GM19438 (cell line): Measurements from ENCODE around the gene SEMA3A.

ENCODE experiments used
- ATAC-seq: cut with Tn5 transposase; IDR thresholded peaks from one replicate; pipeline ENCODE4 v1.9.1; 2021; ENCODE audit warnings: low read depth; ENCODE audit not compliant: unreplicated experiment

SEMA3A gene

DNA sequence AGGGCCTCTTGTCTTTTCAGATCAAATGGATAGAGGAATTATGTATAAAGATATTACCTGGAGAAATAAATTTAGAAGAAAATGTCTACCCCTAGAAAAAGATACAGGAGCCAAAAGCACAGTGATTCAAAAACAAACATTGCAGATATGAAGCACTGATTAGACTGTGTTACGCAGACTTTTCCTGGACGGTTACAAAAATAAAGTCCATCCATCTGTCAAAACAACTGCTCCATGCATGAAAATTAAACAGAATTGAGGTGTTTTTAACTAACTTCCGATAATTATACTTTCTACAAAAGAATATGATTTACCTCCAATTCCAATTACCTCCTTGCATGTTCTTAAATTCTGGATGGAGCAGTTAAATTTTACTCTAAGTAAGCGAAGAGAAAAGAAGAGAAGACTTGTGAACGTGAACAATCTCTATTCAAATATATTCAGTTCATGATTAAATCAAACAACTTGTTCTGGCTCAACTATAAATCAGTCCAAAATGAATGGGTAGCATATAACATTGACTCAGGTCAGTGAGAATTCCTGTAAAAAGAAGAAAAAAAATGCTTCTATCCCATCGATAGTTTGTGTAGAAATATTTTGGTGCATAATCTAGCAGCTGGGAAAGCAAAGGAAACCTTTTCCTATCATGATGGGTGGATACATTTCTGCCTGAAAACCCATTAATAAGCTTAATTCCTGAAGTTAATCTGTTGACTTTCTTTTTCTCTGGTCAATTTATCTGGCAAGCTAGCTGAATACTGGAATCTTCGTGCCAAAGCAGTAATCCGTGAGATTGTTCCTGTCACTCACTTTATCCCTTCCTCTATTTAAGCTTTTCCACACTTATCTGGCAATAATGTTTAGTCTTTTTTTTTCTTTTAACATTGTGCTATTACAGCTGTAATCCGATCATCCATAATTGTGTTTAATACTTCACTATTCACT, 80.4 kb downstream of the SEMA3A start:
- ATAC-seq = no peak

GRCh38 chr7:84113286-84113685, 81.3 kb downstream of the SEMA3A start:
- ATAC-seq = no peak

GRCh38 chr7:84112771-84113170, 81.8 kb downstream of the SEMA3A start:
- no peak for ATAC-seq

DNA sequence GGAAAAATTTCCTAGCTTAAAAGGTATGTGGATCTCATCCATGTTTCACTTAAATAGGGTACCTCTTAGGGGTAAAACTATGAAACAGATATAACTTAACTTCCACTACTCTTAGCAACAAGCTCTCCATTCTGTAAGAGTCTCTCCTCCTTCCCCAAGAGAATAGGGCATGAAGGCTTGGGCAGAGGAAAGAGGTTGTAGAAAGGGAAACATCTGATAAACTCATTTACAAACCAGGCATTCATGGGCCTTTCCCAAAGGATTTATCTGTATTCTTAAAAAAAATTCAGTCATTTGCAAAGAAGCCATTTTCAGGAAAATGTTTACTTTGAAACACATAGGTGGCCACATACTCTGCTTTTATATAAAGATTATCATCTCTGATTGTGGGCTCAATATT, 82.7 kb downstream of the SEMA3A start:
- no peak for ATAC-seq

DNA sequence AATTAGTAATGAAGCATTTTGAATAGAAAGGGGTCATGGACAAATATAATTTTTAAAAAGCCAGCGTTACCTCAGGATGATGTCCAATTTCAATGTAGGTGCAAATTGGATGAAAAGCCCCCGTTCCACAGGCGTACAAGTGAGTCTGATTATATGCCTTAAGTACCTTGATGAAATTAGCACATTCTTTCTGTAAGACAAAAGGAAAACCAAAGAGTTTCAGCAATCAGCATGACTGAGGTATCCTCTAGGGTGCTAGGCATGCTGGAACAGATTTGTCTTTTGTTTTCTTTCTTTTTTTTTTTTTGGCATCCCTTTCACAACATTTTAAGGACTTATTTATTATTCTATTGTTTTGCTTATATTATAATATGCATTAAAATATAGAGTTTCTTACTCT, 84.2 kb downstream of the SEMA3A start:
- ATAC-seq = no peak

DNA sequence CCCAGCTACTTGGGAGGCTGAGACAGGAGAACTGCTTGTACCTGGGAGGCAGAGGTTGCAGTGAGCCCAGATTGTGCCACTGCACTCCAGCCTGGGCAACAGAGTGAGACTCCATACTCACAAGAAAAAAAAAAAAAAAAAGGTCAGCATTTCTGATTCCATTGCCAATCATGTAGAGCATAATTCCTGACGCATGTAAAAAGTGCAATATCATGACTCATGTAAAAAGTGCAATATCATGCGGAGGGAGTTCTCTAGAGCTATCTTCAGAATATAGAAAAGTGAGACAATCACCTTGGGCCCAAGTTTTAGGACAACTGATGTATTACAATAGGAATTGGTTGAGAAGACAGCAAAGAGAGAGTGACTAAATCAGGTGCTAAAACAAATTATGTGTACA, 85.8 kb downstream of the SEMA3A start:
- no peak for ATAC-seq

DNA sequence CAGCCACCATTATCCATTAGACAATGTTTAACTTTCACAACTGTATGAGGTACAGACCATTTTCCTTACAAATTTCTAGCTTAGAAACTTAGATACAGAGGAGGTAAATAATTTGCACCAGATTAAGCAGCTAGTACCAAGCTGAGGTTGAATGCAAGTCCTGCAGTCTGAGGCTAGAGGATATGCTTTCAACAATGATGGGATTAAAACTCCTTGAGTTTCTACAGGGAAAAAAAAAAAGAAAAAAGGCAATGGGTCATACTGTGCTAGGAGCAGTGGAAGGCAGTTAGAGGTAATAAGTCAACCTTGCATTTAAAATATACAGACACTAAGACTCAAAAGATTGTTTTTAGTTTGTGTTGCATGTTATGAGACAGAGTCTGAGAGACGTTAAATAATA, 86.5 kb downstream of the SEMA3A start:
- no peak for ATAC-seq

- ATAC-seq = no peak
These were observed 87.3 kb downstream of the SEMA3A start for GRCh38 chr7:84107259-84107658.

DNA sequence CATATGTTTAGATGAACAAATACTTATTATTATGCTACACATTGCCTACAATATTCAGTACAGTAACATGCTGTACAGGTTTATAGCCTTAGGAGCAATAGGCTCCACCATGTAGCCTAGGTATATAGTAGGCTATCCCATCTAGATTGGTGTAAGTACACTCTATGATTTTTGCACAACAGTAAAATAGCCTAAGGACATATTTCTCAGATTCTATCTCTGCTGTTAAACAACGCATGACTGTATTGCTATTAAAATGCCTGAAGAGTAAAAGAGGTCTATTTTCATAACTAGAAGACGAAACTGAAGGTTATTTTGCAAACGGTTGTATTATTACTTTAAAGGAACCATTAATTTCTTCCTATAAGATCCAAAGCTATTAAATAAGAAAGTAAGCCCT, 88.3 kb downstream of the SEMA3A start:
- no peak for ATAC-seq

GRCh38 chr7:84105586-84105985, 89.0 kb downstream of the SEMA3A start:
- ATAC-seq = no peak

GRCh38 chr7:84104826-84105225, 89.8 kb downstream of the SEMA3A start:
- ATAC-seq = no peak

- ATAC-seq = no peak
These were observed 92.4 kb downstream of the SEMA3A start for GRCh38 chr7:84102213-84102612.

- ATAC-seq = no peak
These were observed 93.7 kb downstream of the SEMA3A start for GRCh38 chr7:84100866-84101265.

DNA sequence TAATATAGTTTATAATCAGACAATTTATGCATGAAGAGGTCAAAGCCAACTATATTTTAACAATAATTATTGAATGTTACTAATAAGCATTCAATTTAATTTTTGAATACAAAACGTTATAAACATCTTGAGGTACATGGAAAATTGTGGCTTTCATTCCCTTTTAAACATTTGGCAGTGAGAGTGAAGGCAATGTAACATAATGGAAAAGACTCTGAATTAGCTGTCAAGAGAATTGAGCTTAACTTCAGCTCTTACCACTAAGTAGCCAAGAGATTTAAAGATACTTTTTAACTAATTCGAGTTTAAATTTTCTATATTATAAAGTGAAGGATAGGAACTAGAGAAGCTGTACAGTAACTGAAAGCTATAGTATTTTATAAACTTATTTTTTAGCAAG, 98.6 kb downstream of the SEMA3A start:
- no peak for ATAC-seq

GRCh38 chr7:84092207-84092606, 102.4 kb downstream of the SEMA3A start:
- ATAC-seq = no peak

- no peak for ATAC-seq
These were observed 103.3 kb downstream of the SEMA3A start for GRCh38 chr7:84091318-84091717.

DNA sequence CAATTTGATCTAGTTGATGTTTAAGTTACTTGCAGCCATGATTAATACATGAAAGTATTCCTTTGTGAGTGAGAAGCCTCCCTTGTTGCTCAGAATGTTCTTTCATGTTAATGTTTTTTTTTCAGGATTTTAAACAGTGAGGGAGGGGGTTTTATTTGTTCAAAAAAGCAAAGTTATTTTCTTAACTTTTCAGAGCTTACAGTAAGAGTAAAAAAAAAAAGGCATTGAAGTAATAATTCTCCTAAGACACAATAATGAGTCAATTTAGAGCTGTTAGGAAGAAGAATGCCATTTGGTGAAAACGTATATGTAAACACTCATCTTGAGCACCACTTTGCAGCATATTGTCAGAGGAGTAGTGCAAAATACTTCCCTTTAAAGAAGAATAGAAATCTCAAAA, 105.8 kb downstream of the SEMA3A start:
- ATAC-seq = no peak

GRCh38 chr7:84085998-84086397, 108.6 kb downstream of the SEMA3A start:
- no peak for ATAC-seq

DNA sequence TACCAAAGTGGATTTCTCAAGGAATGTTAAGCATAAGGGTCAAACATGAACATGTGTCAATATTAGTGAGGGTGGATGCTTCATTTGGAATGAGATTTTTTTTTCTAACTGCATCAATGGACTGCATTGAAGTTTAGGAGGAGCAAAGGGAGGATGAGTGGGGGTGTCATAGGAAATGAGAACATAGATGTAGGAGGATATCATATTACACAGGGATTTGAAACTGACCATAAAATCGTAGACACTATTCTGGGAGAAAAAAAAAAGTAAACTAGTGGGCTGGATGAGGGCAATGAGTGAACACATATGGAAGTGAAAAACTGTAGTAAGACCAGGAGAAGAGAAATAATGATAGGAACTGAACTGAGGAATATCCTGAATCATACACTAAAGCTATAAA, 109.4 kb downstream of the SEMA3A start:
- no peak for ATAC-seq

- no peak for ATAC-seq
These were observed 110.7 kb downstream of the SEMA3A start for GRCh38 chr7:84083846-84084245.

GRCh38 chr7:84081973-84082522, 112.5 kb downstream of the SEMA3A start:
- ATAC-seq = no peak

- no peak for ATAC-seq
These were observed 117.3 kb downstream of the SEMA3A start for GRCh38 chr7:84077336-84077735.
